Trophoblast cell (in vitro differentiated cells and primary cell): Measurements from ENCODE around the gene FAM156A.
"Not testable (repeated sequence)": the region's sequence is repeated elsewhere in the genome, so short reads cannot be mapped to it uniquely, and the experiment has no call there.

ENCODE experiments used
- DNase-seq, 2 donors: peaks; one replicate each; pipeline ENCODE4 v3.0.0-alpha.2; 2016
- H2AFZ ChIP-seq: 2 replicates; pipeline ENCODE4 v1.6.1; 2013; ENCODE audit warnings: low read length, moderate library complexity, mild to moderate bottlenecking; ENCODE audit not compliant: insufficient read depth, poor library complexity
- H2AK5ac ChIP-seq: 2 replicates; pipeline ENCODE4 v1.6.1; 2013; ENCODE audit warnings: mild to moderate bottlenecking, low read length
- H2BK120ac ChIP-seq: 2 replicates; pipeline ENCODE4 v1.6.1; 2013; ENCODE audit warnings: low read length, mild to moderate bottlenecking, moderate library complexity; ENCODE audit not compliant: insufficient read depth, poor library complexity
- H2BK12ac ChIP-seq: 2 replicates; pipeline ENCODE4 v1.6.1; 2013; ENCODE audit warnings: mild to moderate bottlenecking, low read length, moderate library complexity
- H2BK5ac ChIP-seq: 2 replicates; pipeline ENCODE4 v1.6.1; 2013; ENCODE audit warnings: low read length, low read depth, moderate library complexity, mild to moderate bottlenecking; ENCODE audit not compliant: poor library complexity
- H3K14ac ChIP-seq: 2 replicates; pipeline ENCODE4 v1.6.1; 2013; ENCODE audit warnings: mild to moderate bottlenecking, low read length
- H3K18ac ChIP-seq: 2 replicates; pipeline ENCODE4 v1.6.1; 2013; ENCODE audit warnings: mild to moderate bottlenecking, low read length
- H3K23ac ChIP-seq: 2 replicates; pipeline ENCODE4 v1.6.1; 2013; ENCODE audit warnings: low read length
- H3K27ac ChIP-seq: 2 replicates; pipeline ENCODE4 v1.5.1; 2013; ENCODE audit warnings: low read depth, mild to moderate bottlenecking, inconsistent platforms, low read length, moderate library complexity
- H3K27me3 ChIP-seq: 2 replicates; pipeline ENCODE4 v1.6.1; 2013; ENCODE audit warnings: inconsistent platforms, mild to moderate bottlenecking, low read length, moderate library complexity; ENCODE audit not compliant: insufficient read depth
- H3K36me3 ChIP-seq, 2 experiments: 1 replicate in 1 of 2; 2 replicates in 1 of 2; pipeline ENCODE4 v1.6.1; 2013; ENCODE audit warnings: low read length in 2 of 2, mild to moderate bottlenecking in 2 of 2, moderate library complexity in 1 of 2; ENCODE audit not compliant: insufficient read depth in 2 of 2, control insufficient read depth in 1 of 2
- H3K4ac ChIP-seq: 2 replicates; pipeline ENCODE4 v1.6.1; 2013; ENCODE audit warnings: low read depth, mild to moderate bottlenecking, low read length, moderate library complexity
- H3K4me1 ChIP-seq, 2 experiments: 1 replicate in 1 of 2; 2 replicates in 1 of 2; pipeline ENCODE4 v1.6.1; 2013; ENCODE audit warnings: low read length in 2 of 2, mild to moderate bottlenecking in 2 of 2, moderate library complexity in 1 of 2; ENCODE audit not compliant: insufficient read depth in 2 of 2, control insufficient read depth in 1 of 2
- H3K4me2 ChIP-seq: 2 replicates; pipeline ENCODE4 v1.6.1; 2013; ENCODE audit warnings: inconsistent platforms, mild to moderate bottlenecking, low read length, moderate library complexity
- H3K4me3 ChIP-seq: 2 replicates; pipeline ENCODE4 v1.5.1; 2013; ENCODE audit warnings: mild to moderate bottlenecking, low read depth, low read length, inconsistent platforms
- H3K79me1 ChIP-seq: one replicate; pipeline ENCODE4 v1.6.1; 2013; ENCODE audit warnings: low read length
- H3K79me2 ChIP-seq: 2 replicates; pipeline ENCODE4 v1.6.1; 2013; ENCODE audit warnings: low read length, mild to moderate bottlenecking; ENCODE audit not compliant: control insufficient read depth, insufficient read depth, poor library complexity
- H3K9ac ChIP-seq: 2 replicates; pipeline ENCODE4 v1.6.1; 2013; ENCODE audit warnings: mild to moderate bottlenecking, low read length
- H3K9me3 ChIP-seq: 2 replicates; pipeline ENCODE4 v1.6.1; 2013; ENCODE audit warnings: low read depth, mild to moderate bottlenecking, control low read depth, inconsistent platforms, low read length; ENCODE audit not compliant: insufficient read depth
- H4K12ac ChIP-seq: 2 replicates; pipeline ENCODE4 v1.6.1; 2013; ENCODE audit warnings: low read depth, mild to moderate bottlenecking, low read length, moderate library complexity
- H4K8ac ChIP-seq: 2 replicates; pipeline ENCODE4 v1.6.1; 2013; ENCODE audit warnings: low read depth, mild to moderate bottlenecking, low read length, moderate library complexity
- H4K91ac ChIP-seq: one replicate; pipeline ENCODE4 v1.6.1; 2013; ENCODE audit warnings: low read depth, mild to moderate bottlenecking, low read length, moderate library complexity
- WGBS: extraction: QIAGEN DNeasy Blood & Tissue Kit; methylation state at CpG from one replicate; pipeline ENCODE4 v1.1.7; 2013; ENCODE audit warnings: missing lambda C conversion rate; ENCODE audit not compliant: insufficient read length, insufficient coverage; ENCODE audit errors: extremely low coverage; 5-methylcytosine and 5-hydroxymethylcytosine counted together

Gene FAM156A

DNA sequence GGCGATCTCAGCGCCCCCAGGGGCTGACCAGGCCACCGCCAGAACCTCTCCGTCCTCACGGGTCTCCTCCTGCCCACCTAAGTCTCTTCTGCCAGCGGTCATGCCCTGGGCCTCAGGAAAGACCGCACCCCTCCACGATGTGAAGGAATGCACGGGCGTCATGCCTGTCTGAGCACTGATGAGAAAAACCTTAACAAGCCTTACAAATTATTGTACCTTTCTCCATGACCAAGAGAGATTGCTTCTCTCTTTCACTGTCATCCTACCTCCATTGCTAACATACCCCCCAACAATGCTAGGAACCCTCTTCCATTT lies 22.9 kb downstream of the FAM156A start:
- peak overlapping the region; percentile 94 for H2AFZ ChIP-seq
- peak overlapping the region; percentile 100 for H2AK5ac ChIP-seq
- no CpG with 5 or more reads among the region's 10 CpGs for WGBS
- not testable (repeated sequence) for H3K4me1 ChIP-seq, H3K79me2 ChIP-seq, H3K27me3 ChIP-seq, DNase-seq, H3K79me1 ChIP-seq, H3K23ac ChIP-seq, H3K9me3 ChIP-seq, H3K36me3 ChIP-seq
- H2BK12ac ChIP-seq, result peak overlapping the region; percentile 80
- peak overlapping the region; percentile 94 for H3K9ac ChIP-seq
- H2BK5ac ChIP-seq, result peak overlapping the region; percentile 85
- peak overlapping the region; percentile 98 for H2BK120ac ChIP-seq
- peak overlapping the region; percentile 90 for H3K27ac ChIP-seq
- peak overlapping the region; percentile 62 for H3K4me2 ChIP-seq
- peak overlapping the region; percentile 80 for H3K4me3 ChIP-seq
- H4K91ac ChIP-seq, result peak overlapping the region; percentile 95
- peak overlapping the region; percentile 98 for H3K14ac ChIP-seq
- H3K18ac ChIP-seq, result peak overlapping the region; percentile 99
- H4K12ac ChIP-seq, result peak overlapping the region; percentile 94
- H3K4ac ChIP-seq, result peak overlapping the region; percentile 98
- peak overlapping the region; percentile 99 for H4K8ac ChIP-seq

DNA sequence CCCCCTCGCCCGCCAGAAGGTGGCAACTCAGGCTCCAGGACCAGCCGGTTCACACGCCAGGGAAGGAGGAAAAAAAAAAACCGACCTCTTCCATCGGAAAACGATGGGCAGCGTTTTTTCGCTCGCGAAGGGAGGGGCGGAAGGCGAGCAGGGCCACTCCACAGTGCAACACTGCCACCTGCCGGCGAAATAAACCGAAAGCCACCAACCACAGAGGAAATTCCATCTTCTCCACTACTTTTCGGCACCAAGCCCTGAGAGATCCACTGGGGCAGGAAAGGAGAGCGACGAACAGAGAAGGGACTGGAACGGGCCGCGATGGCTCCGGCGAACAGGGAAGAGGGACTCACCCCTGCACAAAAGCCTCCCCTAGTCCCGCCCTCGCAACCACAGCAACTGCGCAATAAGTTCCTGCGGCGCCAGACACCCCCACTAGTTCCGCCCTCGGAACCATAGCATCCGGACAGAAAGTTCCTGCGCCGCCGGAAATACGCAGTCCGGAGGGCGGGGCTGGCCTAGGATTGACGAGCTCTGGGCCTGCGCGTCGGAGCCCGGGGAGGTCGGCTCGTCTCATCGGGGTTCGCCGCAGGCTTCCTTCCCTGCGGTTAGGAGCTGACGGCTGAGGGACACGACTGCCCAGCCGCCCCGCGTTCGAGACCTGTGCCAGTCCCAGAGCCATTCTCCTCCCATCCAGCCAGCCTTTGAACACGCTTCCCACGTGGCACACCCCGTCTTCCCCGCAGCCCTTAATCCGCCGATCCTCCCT lies 23.4 kb downstream of the FAM156A start:
- Histone ChIP-seq H3K14ac (peak overlapping the region; percentile 98), H2AFZ (peak overlapping the region; percentile 94), H4K8ac (peak overlapping the region; percentile 99), H3K9ac (peak overlapping the region; percentile 94), H3K79me1 (peaks cover 9% of the 10 kb centered on the region), H3K27ac (peak overlapping the region; percentile 90), H3K79me2 (peaks cover 6% of the 10 kb centered on the region), H2BK12ac (peak overlapping the region; percentile 80), H2BK5ac (peak overlapping the region; percentile 97), H3K23ac (no peak overlapping the region), H3K4me1 (no peaks in the 10 kb centered on the region), H4K91ac (peak overlapping the region; percentile 95), H3K4ac (peak overlapping the region; percentile 98), H3K9me3 (no peaks in the 10 kb centered on the region), H3K4me2 (peak overlapping the region; percentile 71), H3K36me3 (no peaks in the 10 kb centered on the region), H2AK5ac (peak overlapping the region; percentile 100), H2BK120ac (peak overlapping the region; percentile 98), H3K4me3 (peak overlapping the region; percentile 80), H3K27me3 (no peaks in the 10 kb centered on the region), H4K12ac (peak overlapping the region; percentile 94), H3K18ac (peak overlapping the region; percentile 99)
- DNase-seq, result peak; percentile 87 to 95
- WGBS, result no CpG with 5 or more reads among the region's 61 CpGs

DNA sequence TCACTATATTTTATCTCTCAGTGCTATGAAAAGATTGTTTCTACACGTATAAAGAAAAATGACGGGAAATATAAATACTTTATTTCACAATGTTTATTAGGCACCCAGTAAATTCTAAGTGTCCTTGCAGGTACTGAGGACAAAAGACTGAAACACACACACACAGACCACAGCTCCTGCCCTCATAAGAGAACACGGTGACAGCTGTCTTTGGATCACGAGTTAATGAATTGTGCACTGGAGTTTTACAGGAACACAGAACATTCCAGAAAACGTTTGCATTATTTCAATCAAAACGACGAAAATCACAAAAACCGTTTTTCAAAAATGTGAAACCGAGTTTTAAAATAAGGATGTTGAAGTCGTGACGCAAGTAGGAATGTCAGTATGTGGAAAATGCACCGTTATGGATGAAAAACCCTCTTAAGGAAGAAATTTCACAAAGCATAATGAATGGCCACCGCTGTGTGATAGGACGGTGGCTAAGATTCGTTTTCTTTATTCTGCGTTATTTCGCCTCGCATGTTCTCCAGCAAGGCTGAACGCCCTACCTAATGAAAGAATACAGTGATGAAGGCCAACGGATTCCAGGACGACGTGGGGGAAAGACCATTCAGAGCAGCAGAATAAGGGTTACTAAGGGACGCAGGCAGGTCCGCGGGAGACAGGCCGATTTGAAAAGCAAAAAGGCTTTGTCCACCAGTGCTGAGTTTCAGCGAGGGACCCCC lies 24.2 kb downstream of the FAM156A start:
- peak overlapping the region; percentile 59 for H2BK12ac ChIP-seq
- peak overlapping the region; percentile 80 for H3K9ac ChIP-seq
- H3K4me1 ChIP-seq, result no peaks in the 10 kb centered on the region
- H2BK5ac ChIP-seq, result peak overlapping the region; percentile 73
- peak overlapping the region; percentile 50 for H2AFZ ChIP-seq
- H2BK120ac ChIP-seq, result peak overlapping the region; percentile 92
- H3K27ac ChIP-seq, result peak overlapping the region; percentile 75
- H3K27me3 ChIP-seq, result no peaks in the 10 kb centered on the region
- H3K79me1 ChIP-seq, result peaks cover 9% of the 10 kb centered on the region
- H3K36me3 ChIP-seq, result no peaks in the 10 kb centered on the region
- no peaks in the 10 kb centered on the region for H3K9me3 ChIP-seq
- no peak overlapping the region for H2AK5ac ChIP-seq
- peak overlapping the region; percentile 60 for H3K4me3 ChIP-seq
- WGBS, result no CpG with 5 or more reads among the region's 27 CpGs
- peaks cover 6% of the 10 kb centered on the region for H3K79me2 ChIP-seq
- H3K4me2 ChIP-seq, result peak overlapping the region; percentile 71
- no peak overlapping the region for H3K23ac ChIP-seq
- peak overlapping the region; percentile 69 for H3K18ac ChIP-seq
- DNase-seq, result peak in 1 of 2 donors; percentile 57
- peak overlapping the region; percentile 68 for H3K14ac ChIP-seq
- peak overlapping the region; percentile 18 for H4K12ac ChIP-seq
- peak overlapping the region; percentile 81 for H4K8ac ChIP-seq
- peak overlapping the region; percentile 48 for H4K91ac ChIP-seq
- no peak overlapping the region for H3K4ac ChIP-seq

DNA sequence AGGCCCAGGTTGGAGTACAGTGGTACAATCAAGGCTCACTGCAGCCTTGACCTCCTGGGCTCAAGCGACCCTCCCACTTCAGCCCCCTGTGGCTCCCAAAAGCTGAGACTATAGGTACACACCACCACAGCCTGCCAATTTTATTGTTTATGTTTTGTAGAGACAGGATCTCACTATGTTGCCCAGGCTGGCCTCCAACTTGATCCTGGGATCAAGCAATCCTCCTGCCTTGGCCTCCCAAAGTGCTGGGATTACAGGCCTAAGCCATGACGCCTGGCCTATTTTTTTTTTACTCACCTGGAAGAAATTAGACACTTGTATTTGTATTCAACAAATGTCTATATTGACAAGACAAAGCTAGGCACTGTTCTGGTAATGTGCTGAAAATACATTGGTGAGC lies 25.1 kb downstream of the FAM156A start:
- Histone ChIP-seq H4K12ac (no peak overlapping the region), H4K91ac (no peak overlapping the region), H3K9me3 (no peaks in the 10 kb centered on the region), H2AK5ac (no peak overlapping the region), H3K79me1 (peaks cover 9% of the 10 kb centered on the region), H3K4me3 (no peak overlapping the region), H2BK12ac (no peak overlapping the region), H2BK5ac (no peak overlapping the region), H3K14ac (no peak overlapping the region), H3K27ac (no peak overlapping the region), H3K4me2 (no peak overlapping the region), H3K23ac (no peak overlapping the region), H3K79me2 (peaks cover 6% of the 10 kb centered on the region), H3K9ac (no peak overlapping the region), H3K4ac (no peak overlapping the region), H3K4me1 (no peaks in the 10 kb centered on the region), H3K36me3 (no peaks in the 10 kb centered on the region), H2AFZ (no peak overlapping the region), H2BK120ac (no peak overlapping the region), H4K8ac (no peak overlapping the region), H3K18ac (no peak overlapping the region), H3K27me3 (no peaks in the 10 kb centered on the region)
- DNase-seq, result no peak
- WGBS, result no CpG with 5 or more reads among the region's 2 CpGs
